Measurements from ENCODE around the gene DYNC2H1.

GRCh38 chr11:103284260-103284659 is 175.0 kb downstream of the DYNC2H1 start:
- TF ChIP-seq CTCF (IDR thresholded peaks at IDR 0.05; ENCODE audit: low read depth, low read length) = no peak
- no peak for TF ChIP-seq EZH2phosphoT487 (IDR thresholded peaks at IDR 0.05; ENCODE audit: low read depth)
